Peyer's patch (tissue), 4 donors: Measurements from ENCODE around the gene KCTD13. TPM values are rescaled to one million over a fixed set of nuclear protein-coding genes. Genes with fewer than 3 reads are reported as not detected.

ENCODE experiments used
- DNase-seq, 3 donors: peaks; one replicate each; pipeline ENCODE4 v3.0.0-alpha.2; 2017 to 2019
- H3K27ac ChIP-seq, 4 donors: fragments of 200-600 bp; sonication (generic); one replicate each; pipeline ENCODE4 v1.5.1; 2016 to 2019
- H3K27me3 ChIP-seq, 2 donors: fragments of 200-600 bp; sonication (generic); one replicate each; pipeline ENCODE4 v1.5.1; 2019
- H3K36me3 ChIP-seq, 3 donors: fragments of 200-600 bp; sonication (generic); one replicate each; pipeline ENCODE4 v1.5.1; 2016 to 2019
- H3K4me1 ChIP-seq, 4 donors: fragments of 200-600 bp; sonication (generic); one replicate each; pipeline ENCODE4 v1.5.1; 2016 to 2019
- H3K4me3 ChIP-seq, 4 donors: fragments of 200-600 bp; sonication (generic); 1 replicate in 3 of 4; 2 replicates in 1 of 4; pipeline ENCODE4 v1.5.1; 2016 to 2019; ENCODE audit warnings: mild to moderate bottlenecking in 1 of 4
- H3K9me3 ChIP-seq, 4 donors: fragments of 200-600 bp; sonication (generic); one replicate each; pipeline ENCODE4 v1.5.1; 2016 to 2019; ENCODE audit warnings: mild to moderate bottlenecking in 1 of 4
- CTCF ChIP-seq, 6 experiments: fragments of 450-650 bp in 4 of 6; fragments of 200-600 bp in 2 of 6; sonication (generic) in 1 of 6; IDR thresholded peaks; one replicate each; pipeline ENCODE4 v1.5.1; 2017 to 2019; ENCODE audit warnings: antibody characterized with exemption in 6 of 6, mild to moderate bottlenecking in 3 of 6, moderate library complexity in 1 of 6
- POLR2A ChIP-seq, 2 donors: fragments of 450-650 bp; IDR thresholded peaks; one replicate each; pipeline ENCODE4 v1.5.1; 2017; ENCODE audit warnings: antibody characterized with exemption in 2 of 2, mild to moderate bottlenecking in 2 of 2, moderate library complexity in 2 of 2
- total RNA-seq, 4 donors: library from RNA; depleted of rRNA; stranded (reverse); fragments of >200 nt; gene quantifications; one replicate each; pipeline ENCODE4 v1.1.0, GENCODE V29; 2016

Gene KCTD13
- total RNA-seq, 4 donors from 2014 or later = 38.8 to 98.1 (median 48.7) TPM

GRCh38 chr16:29927070-29927905 is 1.3 kb upstream of the KCTD13 start:
- Histone ChIP-seq H3K9me3 (no peaks in the 10 kb centered on the region), H3K27ac (peak overlapping the region in 3 of 4 donors; percentile 81 to 95 (median 85)), H3K27me3 (no peaks in the 10 kb centered on the region), H3K36me3 (peaks cover 0 to 13% (median 0%) of the 10 kb centered on the region in 3 donors), H3K4me1 (peaks cover 0 to 22% (median 11%) of the 10 kb centered on the region in 4 donors), H3K4me3 (peak overlapping the region; percentile 83 to 100 (median 100))
- TF ChIP-seq POLR2A (IDR thresholded peaks at IDR 0.05) (no peak), CTCF (IDR thresholded peaks at IDR 0.05) (no peak)
- DNase-seq = no peak

- peak overlapping the region; percentile 81 to 95 (median 84) for H3K27ac ChIP-seq
- DNase-seq = peak in 1 of 3 donors; percentile 53
- H3K4me3 ChIP-seq = peak overlapping the region; percentile 83 to 100 (median 100)
- H3K27me3 ChIP-seq = no peaks in the 10 kb centered on the region
- peaks cover 0 to 22% (median 11%) of the 10 kb centered on the region in 4 donors for H3K4me1 ChIP-seq
- TF ChIP-seq POLR2A (IDR thresholded peaks at IDR 0.05) (no peak), CTCF (IDR thresholded peaks at IDR 0.05) (no peak)
- H3K36me3 ChIP-seq = peaks cover 0 to 17% (median 0%) of the 10 kb centered on the region in 3 donors
- H3K9me3 ChIP-seq = no peaks in the 10 kb centered on the region
Measured at GRCh38 chr16:29926711-29927052, 656 bp upstream of the KCTD13 start.

- no peaks in the 10 kb centered on the region for H3K9me3 ChIP-seq
- DNase-seq = no peak
- H3K27me3 ChIP-seq = no peaks in the 10 kb centered on the region
- no peak for TF ChIP-seq CTCF (IDR thresholded peaks at IDR 0.05)
- no peak for TF ChIP-seq POLR2A (IDR thresholded peaks at IDR 0.05)
- H3K4me3 ChIP-seq = peak overlapping the region; percentile 83 to 100 (median 100)
- H3K4me1 ChIP-seq = peaks cover 0 to 22% (median 11%) of the 10 kb centered on the region in 4 donors
- peaks cover 0 to 31% (median 0%) of the 10 kb centered on the region in 3 donors for H3K36me3 ChIP-seq
- peak overlapping the region; percentile 2 to 85 (median 82) for H3K27ac ChIP-seq
Measured at GRCh38 chr16:29925105-29925756, 795 bp downstream of the KCTD13 start.

- Histone ChIP-seq H3K27me3 (no peaks in the 10 kb centered on the region), H3K4me1 (peaks cover 0 to 22% (median 11%) of the 10 kb centered on the region in 4 donors), H3K27ac (no peak overlapping the region), H3K36me3 (peaks cover 0 to 44% (median 0%) of the 10 kb centered on the region in 3 donors), H3K9me3 (no peaks in the 10 kb centered on the region), H3K4me3 (no peak overlapping the region)
- TF ChIP-seq POLR2A (IDR thresholded peaks at IDR 0.05) (no peak), CTCF (IDR thresholded peaks at IDR 0.05) (no peak)
- DNase-seq = no peak
Measured at GRCh38 chr16:29922986-29923501, 3.0 kb downstream of the KCTD13 start.

GRCh38 chr16:29922326-29922725 is 3.7 kb downstream of the KCTD13 start:
- TF ChIP-seq POLR2A (IDR thresholded peaks at IDR 0.05) = no peak
- no peak for TF ChIP-seq CTCF (IDR thresholded peaks at IDR 0.05)
- no peak overlapping the region for H3K27ac ChIP-seq
- H3K36me3 ChIP-seq = peaks cover 0 to 50% (median 0%) of the 10 kb centered on the region in 3 donors
- no peak overlapping the region for H3K4me3 ChIP-seq
- H3K4me1 ChIP-seq = peaks cover 0 to 20% (median 11%) of the 10 kb centered on the region in 4 donors
- H3K27me3 ChIP-seq = no peaks in the 10 kb centered on the region
- no peaks in the 10 kb centered on the region for H3K9me3 ChIP-seq
- DNase-seq = no peak
